ENCODE data around the gene LRRN4.
"Not testable (repeated sequence)": the region's sequence is repeated elsewhere in the genome, so short reads cannot be mapped to it uniquely, and the experiment has no call there.

LRRN4 gene

DNA sequence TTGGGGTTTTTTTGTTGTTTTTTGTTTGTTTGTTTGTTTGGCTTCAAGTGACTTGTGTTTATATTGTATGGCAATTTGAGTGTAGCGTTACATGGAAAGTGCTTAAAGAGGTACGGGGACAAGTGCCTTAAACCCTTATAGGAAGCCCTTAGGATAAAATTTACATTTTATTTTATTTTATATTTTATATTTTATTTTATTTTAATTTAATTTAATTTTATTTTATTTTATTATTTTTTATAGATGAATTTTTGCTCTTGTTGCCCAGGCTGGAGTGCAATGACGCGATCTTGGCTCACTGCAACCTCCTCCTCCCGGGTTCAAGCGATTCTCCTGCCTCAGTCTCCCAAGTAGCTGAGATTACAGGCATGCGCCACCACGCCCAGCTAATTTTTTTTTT lies 21.0 kb downstream of the LRRN4 start:
- DNase-seq (ENCODE audit: low read depth in 2 of 2, low spot score in 1 of 2) = not testable (repeated sequence)

DNA sequence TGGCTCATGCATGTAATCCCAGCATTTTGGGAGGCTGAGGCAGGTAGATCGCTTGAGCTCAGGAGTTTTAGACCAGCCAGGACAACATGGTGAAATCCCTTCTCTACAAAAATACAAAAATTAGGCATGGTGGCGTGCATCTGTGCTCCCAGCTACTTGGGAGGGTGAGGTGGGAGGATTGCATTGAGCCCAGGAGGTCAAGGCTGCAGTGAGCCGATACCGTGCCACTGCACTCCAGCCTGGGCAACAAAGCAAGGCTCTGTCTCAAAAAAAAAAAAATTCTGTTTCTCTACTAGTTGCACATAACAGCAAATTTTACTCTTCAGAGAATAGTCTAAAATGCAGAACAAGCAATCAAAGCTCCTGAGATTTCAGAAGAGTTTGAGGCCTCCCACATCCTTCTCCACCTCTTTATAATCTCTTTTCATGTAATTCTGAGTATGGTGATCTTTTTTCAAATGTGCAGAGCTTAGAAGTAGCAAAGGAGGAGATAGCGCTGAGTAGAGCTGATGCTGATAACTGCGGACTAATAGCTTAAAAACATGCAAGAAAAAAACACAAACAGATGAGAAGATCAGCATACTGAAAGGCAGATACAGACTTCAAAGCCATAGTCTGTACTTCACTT lies 23.3 kb downstream of the LRRN4 start:
- DNase-seq (ENCODE audit: low read depth in 2 of 2, low spot score in 1 of 2) = no peak

DNA sequence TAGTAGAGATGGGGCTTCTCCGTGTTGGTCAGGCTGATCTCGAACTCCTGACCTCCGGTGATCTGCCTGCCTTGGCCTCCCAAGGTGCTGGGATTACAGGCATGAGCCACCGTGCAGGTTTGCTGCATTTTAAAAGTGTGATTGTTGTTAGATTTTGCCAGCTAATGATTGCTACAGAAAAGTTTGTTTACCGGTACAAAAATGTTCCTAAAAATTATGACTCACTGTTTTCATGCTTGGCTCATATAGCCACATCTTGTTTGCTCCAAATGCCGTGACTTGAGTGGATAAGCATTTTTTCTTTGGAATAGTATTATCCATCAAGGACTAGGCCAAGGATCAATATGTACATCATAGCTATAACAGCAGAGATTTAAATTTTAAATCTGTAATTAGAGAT lies 24.3 kb downstream of the LRRN4 start:
- DNase-seq (ENCODE audit: low read depth in 2 of 2, low spot score in 1 of 2) = no peak

DNA sequence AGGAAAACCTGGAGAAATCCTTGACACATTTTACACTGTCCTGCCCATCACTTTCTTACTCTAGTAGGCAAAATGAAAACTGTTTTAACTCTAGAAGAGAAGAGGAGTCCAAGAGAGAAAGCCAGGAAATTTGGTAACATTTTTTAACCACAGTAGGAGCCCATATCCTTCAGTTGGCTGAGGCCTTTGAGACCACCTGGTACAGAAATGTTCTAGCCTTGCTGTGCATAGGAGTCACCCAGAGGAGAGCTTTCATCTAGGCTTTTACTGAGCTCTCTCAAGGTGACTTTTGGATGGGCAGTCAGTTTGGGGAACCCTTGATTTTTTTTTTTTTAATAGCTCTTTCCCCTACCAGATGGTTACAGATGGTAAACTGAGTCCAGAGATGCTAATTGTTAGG lies 25.0 kb downstream of the LRRN4 start:
- DNase-seq (ENCODE audit: low read depth in 2 of 2, low spot score in 1 of 2) = no peak

DNA sequence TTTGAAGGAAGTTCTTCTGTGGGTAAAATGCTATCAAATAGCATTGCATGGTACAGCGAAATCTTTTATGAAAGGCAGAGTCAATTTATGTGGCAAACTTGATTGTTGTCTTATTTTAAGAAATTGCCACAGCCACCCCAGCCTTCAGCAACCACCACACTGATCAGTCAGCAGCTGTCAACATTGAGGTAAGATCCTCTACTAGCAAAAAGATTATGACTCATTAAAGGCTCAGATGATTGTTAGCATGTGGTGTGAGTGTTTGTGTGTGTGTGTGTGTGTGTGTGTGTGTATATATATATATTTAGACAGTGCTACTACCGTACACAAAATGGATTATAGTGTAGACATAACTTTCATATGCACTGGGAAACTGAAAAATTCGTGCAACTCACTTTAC lies 27.8 kb downstream of the LRRN4 start:
- DNase-seq (ENCODE audit: low read depth in 2 of 2, low spot score in 1 of 2) = no peak

DNA sequence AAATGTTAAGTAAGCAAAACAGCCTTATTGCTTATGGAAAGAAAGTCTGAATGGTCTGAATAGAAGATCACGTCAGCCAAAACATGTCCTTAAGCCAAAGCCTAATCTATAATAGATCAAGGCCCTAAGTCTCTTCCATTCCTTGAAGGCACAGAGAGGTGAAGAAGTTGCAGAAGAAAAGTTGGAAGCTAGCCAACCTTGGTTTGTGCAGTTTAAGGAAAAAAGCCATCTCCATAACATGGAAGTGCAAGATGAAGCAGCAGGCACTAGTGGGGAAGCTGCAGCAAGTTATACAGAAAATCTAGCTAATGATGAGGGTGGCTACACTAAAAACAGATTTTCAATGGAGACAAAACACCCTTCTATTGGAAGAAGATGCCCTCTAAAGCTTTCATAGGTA lies 29.1 kb downstream of the LRRN4 start:
- no peak for DNase-seq (ENCODE audit: low read depth in 2 of 2, low spot score in 1 of 2)

DNA sequence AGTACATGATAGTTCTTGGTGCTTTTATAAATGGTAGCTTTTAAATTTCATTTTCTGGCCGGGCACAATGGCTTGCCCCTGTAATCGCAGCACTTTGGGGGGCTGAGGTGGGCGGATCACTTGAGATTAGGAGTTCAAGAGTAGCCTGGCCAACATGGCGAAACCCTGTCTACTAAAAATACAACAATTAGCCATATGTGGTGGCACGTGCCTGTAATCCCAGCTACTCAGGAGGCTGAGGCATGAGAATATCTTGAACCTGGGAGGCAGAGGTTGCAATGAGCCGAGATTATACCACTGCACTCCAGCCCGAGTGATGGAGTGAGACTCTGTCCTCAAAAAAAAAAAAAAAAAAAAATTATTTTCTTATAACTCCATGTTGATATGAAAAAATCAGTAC lies 36.0 kb downstream of the LRRN4 start:
- no peak for DNase-seq (ENCODE audit: low read depth in 2 of 2, low spot score in 1 of 2)

DNA sequence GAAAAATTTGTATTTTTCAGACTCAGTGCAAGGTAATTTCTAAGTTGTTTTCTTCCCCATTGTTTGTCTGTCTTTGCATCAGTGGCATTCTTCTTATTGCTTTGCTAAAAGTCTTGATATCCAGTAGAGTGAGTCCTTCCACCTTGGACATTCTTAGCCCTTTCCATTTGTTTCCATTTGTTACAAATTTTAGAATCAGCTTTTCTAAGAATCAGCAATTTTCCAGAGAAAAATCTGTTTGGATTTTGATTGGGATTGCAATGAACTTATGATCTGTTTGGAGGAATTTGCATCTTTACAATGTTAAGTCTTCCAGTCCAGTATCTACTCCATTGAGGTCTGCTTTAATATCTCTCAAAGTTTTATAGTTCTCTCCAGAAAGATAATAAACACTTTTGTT lies 36.4 kb downstream of the LRRN4 start:
- no peak for DNase-seq (ENCODE audit: low read depth in 2 of 2, low spot score in 1 of 2)

DNA sequence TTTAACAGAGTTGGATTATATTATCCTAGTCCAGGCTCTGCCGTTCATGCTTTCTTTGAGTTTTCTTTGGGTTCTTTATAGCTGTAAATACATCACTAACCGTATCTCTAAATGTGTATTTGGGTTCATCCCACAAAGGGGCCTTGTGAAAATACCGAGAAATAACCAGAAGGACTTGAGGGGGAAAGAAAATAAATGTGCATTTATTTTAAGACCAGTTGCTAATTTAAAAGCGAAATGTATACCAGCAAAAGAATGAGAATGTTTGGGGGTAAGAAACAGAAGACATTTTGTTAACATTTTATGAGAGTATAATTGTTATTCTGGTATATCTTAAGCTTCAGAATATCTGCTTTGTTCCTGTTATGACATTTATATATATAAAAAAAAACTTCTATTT lies 38.9 kb downstream of the LRRN4 start:
- no peak for DNase-seq (ENCODE audit: low read depth in 2 of 2, low spot score in 1 of 2)

DNA sequence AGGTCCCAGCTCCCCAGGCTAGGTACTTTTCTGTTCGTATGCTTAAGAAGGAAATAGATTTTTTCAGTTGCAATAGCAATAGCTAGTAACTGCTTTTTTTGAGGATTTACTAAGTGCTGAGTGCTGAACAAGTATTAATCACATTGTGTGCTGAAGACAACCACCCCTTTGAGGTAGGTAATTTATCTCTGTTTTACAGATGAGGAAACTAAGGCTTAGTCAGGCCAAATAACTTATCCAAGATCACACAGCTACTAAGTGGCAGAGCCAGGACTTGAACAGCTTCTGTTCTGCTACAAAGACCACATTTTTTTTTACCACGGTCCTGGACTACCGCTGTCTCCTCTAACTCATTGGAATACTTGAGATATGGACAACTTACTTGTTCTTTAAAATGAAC lies 39.8 kb downstream of the LRRN4 start:
- DNase-seq (ENCODE audit: low read depth in 2 of 2, low spot score in 1 of 2) = no peak

DNA sequence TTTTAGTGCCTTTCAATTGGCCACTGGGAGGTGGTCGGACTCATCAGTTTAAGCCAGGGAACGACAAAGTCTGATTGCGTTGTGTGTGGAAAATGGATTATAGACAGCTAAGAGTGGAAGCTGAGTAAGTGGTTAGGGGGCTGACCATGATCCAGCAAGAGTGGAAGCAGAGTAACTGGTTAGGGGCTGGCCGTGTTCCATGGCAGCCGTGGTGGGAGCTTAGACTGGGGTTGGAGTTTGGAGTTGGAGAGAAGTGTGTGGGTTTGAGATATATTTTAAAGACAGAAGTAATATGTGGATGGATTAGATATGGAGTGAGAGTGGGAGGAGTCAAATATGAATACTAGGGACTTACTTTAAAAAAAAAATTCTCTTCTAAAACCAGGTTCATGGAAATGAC lies 41.7 kb downstream of the LRRN4 start:
- DNase-seq (ENCODE audit: low read depth in 2 of 2, low spot score in 1 of 2) = no peak

DNA sequence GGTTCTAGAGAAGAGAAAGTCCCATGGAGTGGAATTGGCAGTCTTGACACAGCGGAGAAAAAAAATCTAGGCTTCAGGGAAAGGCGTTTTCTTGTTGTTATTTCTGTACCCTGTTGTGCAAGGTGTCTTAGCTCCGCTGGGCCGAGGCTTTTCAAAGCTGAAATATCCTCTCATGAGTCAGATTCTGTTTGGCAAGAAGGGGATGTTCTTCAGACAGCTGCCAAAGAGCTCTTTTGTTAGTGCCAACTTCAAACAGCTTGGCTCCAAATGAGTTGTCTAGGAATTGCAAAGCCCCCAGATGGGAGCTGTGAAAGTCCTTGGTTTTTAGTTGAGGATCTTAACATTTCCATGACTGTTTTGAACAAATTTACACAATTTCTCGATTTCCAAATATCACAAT lies 45.6 kb downstream of the LRRN4 start:
- DNase-seq (ENCODE audit: low read depth in 2 of 2, low spot score in 1 of 2) = no peak

DNA sequence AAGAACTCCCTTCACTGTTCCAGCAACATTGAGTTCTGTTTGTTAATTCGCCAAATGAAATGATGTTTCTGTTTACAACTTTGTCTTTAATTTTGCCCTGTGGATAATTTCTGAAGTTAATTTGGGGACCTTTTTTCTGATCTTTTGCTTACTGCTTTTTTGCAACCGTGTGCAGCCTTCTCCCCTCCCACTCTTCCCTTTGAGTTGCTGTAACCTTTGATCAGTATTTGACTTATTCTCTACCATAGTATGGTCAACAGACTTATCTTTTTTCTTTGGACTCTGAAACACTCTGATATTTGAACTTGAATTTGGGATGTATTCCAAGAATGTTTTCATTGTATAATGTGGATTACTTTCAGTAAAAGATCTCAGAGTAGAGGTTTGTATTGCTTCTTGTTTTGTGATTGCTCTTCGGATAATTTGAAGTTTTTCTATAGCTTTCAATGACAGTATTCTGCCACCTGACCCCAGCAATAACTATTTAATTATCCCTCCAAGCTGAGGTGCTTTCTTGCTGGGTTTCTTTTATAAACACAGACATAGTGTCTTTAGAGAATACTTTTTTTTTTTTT lies 46.2 kb downstream of the LRRN4 start:
- no peak for DNase-seq (ENCODE audit: low read depth in 2 of 2, low spot score in 1 of 2)

DNA sequence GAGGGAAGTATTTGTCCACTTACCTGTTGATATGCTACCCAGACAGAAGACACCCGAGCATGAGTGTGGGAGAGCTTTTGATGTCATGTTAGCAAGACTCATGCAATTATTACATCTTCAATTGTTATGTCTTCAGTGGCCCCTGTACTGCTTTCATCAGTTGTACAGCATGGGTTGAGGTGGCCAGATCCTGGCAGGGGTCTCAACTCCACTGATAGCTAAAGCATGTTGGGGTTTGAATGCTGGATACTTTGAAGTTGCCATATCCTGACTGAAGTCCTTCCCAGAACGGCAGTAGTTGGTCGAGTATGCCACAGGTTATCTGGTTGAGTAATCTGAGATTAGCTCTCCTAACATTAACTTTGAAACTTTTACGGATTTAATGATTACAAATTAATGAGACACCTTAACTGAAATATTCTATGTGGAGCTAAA lies 46.7 kb downstream of the LRRN4 start:
- no peak for DNase-seq (ENCODE audit: low read depth in 2 of 2, low spot score in 1 of 2)

DNA sequence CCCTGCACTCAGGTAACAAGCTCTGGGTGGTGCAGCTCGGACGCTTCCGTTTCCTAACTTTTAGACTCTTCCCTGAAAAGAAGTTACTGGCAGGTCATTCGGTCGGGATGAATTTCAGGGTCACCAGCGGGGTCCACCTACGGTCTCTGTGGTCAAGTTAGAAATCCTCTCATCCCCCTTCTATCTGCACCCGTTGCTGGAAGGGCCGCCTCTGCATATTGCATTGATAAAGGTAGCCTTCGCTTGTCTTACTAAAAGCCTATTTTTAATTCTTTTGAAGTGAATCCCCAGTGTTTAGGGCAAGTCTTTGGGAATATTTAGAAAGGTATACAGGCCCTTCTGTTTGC lies 47.3 kb downstream of the LRRN4 start:
- no peak for DNase-seq (ENCODE audit: low read depth in 2 of 2, low spot score in 1 of 2)

DNA sequence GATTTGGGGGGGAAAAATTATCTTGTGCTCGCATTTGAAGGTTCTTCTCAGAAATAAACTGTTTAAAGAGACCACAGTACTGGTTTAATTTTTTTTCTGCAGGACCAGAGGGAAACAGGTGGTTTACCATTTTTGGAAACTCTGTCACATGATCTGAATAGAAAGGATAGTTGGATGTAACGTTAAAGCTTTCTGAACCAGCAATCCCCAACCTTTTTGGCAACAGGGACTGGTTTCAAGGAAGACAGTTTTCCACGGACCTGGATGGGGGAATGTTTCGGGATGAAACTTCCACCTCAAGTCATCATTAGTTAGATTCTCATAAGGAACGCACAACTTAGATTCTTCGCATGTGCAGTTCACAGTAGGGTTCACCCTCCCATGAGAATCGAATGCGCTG lies 53.0 kb downstream of the LRRN4 start:
- DNase-seq (ENCODE audit: low read depth in 2 of 2, low spot score in 1 of 2) = no peak

DNA sequence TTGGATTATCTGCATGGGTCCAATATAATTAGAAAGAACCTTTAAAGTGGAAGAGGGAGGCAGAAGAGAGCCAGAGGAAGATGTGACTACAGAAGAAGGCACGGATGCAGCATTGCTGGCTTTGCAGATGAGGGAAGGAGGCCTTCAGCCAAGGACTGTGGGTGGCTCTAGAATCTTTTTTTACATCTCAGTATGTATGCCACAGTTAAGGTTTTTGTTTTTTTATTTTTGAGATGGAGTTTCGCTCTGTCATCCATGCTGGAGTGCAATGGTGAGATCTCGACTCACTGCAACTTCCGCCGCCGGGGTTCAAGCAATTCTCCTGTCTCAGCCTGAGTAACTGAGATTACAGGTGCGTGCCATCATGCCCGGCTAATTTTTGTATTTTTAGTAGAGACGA lies 54.1 kb downstream of the LRRN4 start:
- DNase-seq (ENCODE audit: low read depth in 2 of 2, low spot score in 1 of 2) = no peak

DNA sequence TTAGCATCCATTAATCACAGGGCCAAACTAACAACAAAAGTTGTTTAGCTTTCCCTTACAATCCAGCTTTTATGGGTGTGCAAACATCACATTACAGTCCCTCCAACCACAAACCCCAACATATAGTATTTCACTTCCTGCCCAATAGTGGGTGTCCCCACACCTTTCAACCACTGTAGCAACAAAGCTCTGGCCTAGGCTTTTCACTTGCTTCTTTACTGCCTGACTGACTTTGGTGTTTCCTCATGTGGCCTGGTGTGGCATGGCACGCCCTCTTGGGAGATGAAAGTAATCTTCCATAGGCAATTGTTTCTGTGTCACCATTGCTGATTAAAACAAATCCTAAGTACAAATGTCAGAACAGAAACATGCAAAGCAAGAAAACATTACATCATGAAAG lies 57.1 kb downstream of the LRRN4 start:
- DNase-seq (ENCODE audit: low read depth in 2 of 2, low spot score in 1 of 2) = peak in 1 of 2 donors; percentile 20

DNA sequence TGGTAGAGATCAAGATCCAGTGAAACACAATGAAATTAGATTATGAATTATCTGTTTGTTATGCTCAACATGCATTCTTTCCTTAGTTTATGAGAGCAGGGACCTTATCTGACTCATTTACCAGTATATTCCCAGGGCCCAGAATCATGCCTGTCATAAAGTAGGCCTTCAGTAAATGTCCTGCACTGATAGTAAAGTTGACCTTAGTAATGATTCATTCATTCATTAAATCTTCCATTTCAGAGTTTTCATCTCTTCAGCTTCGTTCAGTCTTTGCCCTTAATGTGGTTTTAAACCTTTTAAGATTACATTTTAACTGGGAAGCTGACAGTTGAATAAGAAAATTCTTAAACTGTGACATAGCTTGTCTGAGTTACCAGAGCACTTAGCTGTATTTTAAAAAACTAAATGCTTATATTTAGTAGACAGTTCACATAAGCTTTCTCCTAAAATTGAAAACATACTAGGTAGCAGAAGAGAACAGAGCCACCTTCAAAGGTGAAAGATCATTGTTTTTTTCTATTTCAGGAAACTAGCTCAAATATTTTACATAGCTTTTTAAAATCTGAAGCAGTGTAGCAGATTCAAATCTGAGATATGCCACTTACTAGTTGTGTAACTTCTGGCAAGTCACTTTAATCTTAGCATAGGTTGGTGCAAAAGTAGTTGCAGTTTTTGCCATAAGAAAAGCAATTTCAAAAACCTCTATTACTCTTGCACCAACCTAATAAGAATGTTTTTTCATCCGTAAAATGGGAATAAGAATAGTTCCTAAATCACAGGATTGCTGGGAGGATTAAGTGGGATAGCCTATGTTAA lies 62.0 kb downstream of the LRRN4 start:
- no peak for DNase-seq (ENCODE audit: low read depth in 2 of 2, low spot score in 1 of 2)

DNA sequence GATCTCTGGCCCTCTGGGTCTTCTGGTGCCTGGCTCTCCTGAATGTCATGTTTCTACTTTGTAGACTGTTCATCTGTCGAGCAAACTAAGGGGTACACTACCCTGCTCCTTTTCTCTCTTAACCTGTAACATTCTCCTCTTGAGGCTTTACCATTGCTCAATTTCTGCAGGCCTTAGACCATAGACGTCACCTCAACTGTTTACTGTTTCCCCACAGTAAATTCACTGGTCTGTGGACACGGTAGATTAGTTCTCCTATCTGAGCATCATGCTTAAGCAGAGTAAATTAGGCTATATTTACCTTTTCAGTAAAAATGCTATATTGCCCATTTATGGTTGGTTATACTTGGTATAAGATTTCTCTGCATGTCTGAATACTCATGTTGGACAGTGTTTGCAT lies 62.9 kb downstream of the LRRN4 start:
- DNase-seq (ENCODE audit: low read depth in 2 of 2, low spot score in 1 of 2) = no peak
